Measurements from ENCODE around the gene MEI4.
A peak's percentile ranks its signal among the peaks of the same experiment; 100 is the strongest.

The MEI4 gene

DNA sequence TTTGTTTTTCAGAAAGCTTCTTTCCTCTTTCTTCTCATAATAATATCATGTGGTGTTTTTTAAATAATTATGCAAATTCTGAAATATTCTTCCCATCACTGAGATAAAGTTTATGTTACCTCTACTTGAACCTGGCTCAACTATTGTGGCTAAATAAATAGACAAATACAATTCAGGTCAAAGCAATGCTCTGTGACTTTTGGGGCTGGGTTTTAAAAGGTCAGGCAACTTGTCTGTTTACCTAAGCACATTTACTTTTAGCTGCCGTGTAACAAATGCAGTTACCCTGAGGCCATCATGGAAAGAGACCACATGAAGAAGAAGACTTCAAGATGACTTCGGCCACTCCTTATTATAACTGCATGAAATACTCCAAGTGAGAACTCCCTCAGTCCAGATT is 33.7 kb upstream of the MEI4 start:
- no peak overlapping the region for H3K9ac ChIP-seq (ENCODE audit: low read length)
- no peak overlapping the region for H2BK12ac ChIP-seq (ENCODE audit: low read length in 2 of 2)
- no peak overlapping the region for H4K91ac ChIP-seq (ENCODE audit: low read length)
- H2BK5ac ChIP-seq (ENCODE audit: low read depth, low read length, poor library complexity, severe bottlenecking): no peak overlapping the region
- no peak overlapping the region for H2BK15ac ChIP-seq (ENCODE audit: low read depth, poor library complexity, severe bottlenecking)
- H2BK120ac ChIP-seq (ENCODE audit: low read depth, low read length): no peak overlapping the region
- no peaks in the 10 kb centered on the region for H3K27me3 ChIP-seq (ENCODE audit: control insufficient read depth in 1 of 2, insufficient read depth in 1 of 2, low read length in 2 of 2)
- no peaks in the 10 kb centered on the region for H3K79me1 ChIP-seq (replicated peaks; ENCODE audit: low read length, poor library complexity, severe bottlenecking)
- no peak overlapping the region for H3K18ac ChIP-seq (ENCODE audit: low read depth in 1 of 2, low read length in 2 of 2)
- no peak overlapping the region for H3K27ac ChIP-seq (ENCODE audit: low read length, poor library complexity, severe bottlenecking)
- H3K14ac ChIP-seq (ENCODE audit: low read length in 2 of 2): no peak overlapping the region
- no peak overlapping the region for H3K23ac ChIP-seq (ENCODE audit: low read length in 2 of 2)
- H3K36me3 ChIP-seq (ENCODE audit: control insufficient read depth in 1 of 2, insufficient read depth in 2 of 2, low read depth in 1 of 2, low read length in 2 of 2): no peaks in the 10 kb centered on the region
- no peak overlapping the region for H3K4me3 ChIP-seq (ENCODE audit: insufficient read depth in 1 of 2, low read depth in 1 of 2, low read length in 2 of 2)
- H3K4me2 ChIP-seq (ENCODE audit: low read length, poor library complexity, severe bottlenecking): no peak overlapping the region
- 89% methylated on average over 1 of the region's 2 CpGs for WGBS
- peaks cover 10% of the 10 kb centered on the region for H3K9me3 ChIP-seq (ENCODE audit: control insufficient read depth, low read length)
- H2AK5ac ChIP-seq (ENCODE audit: low read length, severe bottlenecking): no peak overlapping the region
- H4K8ac ChIP-seq (ENCODE audit: low read length): no peak overlapping the region
- no peak for DNase-seq
- H3K4ac ChIP-seq (ENCODE audit: low read depth in 1 of 2, low read length in 2 of 2): no peak overlapping the region
- no peaks in the 10 kb centered on the region for H3K4me1 ChIP-seq (ENCODE audit: control insufficient read depth, insufficient read depth, low read depth, low read length)
- H2AFZ ChIP-seq (ENCODE audit: low read depth, low read length): no peak overlapping the region

DNA sequence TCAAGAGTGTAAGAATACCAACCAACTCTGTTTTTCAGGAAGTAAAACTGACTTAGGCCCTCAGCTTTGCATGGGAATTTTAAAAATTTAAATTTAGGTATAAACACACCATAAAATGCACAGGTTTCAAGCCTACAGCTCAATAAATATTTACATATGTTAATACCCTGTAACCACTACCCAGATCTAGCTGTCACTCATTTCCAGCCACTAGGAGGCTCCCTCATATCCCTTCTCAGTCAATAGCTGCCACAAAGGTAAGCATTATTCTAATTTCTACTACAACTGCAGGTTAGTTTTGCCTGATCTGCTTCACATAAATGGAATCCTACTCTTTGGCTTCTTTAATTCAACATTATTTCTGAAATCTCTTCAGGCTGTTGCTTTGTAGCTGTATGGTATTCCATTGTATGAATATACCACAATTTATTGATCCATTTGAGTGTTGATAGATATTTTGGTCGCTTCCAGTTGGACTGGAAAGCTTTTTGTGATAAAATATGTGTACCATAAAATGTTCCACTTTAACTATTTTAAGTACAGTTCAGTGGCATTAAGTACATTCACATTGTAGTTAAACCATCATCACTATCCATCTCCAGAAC is 32.5 kb upstream of the MEI4 start:
- no peak overlapping the region for H3K9ac ChIP-seq (ENCODE audit: low read length)
- H3K4ac ChIP-seq (ENCODE audit: low read depth in 1 of 2, low read length in 2 of 2): no peak overlapping the region
- H3K36me3 ChIP-seq (ENCODE audit: control insufficient read depth in 1 of 2, insufficient read depth in 2 of 2, low read depth in 1 of 2, low read length in 2 of 2): no peaks in the 10 kb centered on the region
- H3K27me3 ChIP-seq (ENCODE audit: control insufficient read depth in 1 of 2, insufficient read depth in 1 of 2, low read length in 2 of 2): no peaks in the 10 kb centered on the region
- H2AFZ ChIP-seq (ENCODE audit: low read depth, low read length): no peak overlapping the region
- H4K91ac ChIP-seq (ENCODE audit: low read length): no peak overlapping the region
- H2BK5ac ChIP-seq (ENCODE audit: low read depth, low read length, poor library complexity, severe bottlenecking): no peak overlapping the region
- H2AK5ac ChIP-seq (ENCODE audit: low read length, severe bottlenecking): no peak overlapping the region
- H3K27ac ChIP-seq (ENCODE audit: low read length, poor library complexity, severe bottlenecking): no peak overlapping the region
- peaks cover 10% of the 10 kb centered on the region for H3K9me3 ChIP-seq (ENCODE audit: control insufficient read depth, low read length)
- no peak overlapping the region for H2BK15ac ChIP-seq (ENCODE audit: low read depth, poor library complexity, severe bottlenecking)
- no peak overlapping the region for H2BK120ac ChIP-seq (ENCODE audit: low read depth, low read length)
- no CpG with 5 or more reads among the region's 1 CpG for WGBS
- H3K4me2 ChIP-seq (ENCODE audit: low read length, poor library complexity, severe bottlenecking): no peak overlapping the region
- H3K79me1 ChIP-seq (replicated peaks; ENCODE audit: low read length, poor library complexity, severe bottlenecking): no peaks in the 10 kb centered on the region
- peak; percentile 7 for DNase-seq
- H3K23ac ChIP-seq (ENCODE audit: low read length in 2 of 2): no peak overlapping the region
- no peak overlapping the region for H4K8ac ChIP-seq (ENCODE audit: low read length)
- no peak overlapping the region for H3K14ac ChIP-seq (ENCODE audit: low read length in 2 of 2)
- no peaks in the 10 kb centered on the region for H3K4me1 ChIP-seq (ENCODE audit: control insufficient read depth, insufficient read depth, low read depth, low read length)
- H2BK12ac ChIP-seq (ENCODE audit: low read length in 2 of 2): no peak overlapping the region
- no peak overlapping the region for H3K18ac ChIP-seq (ENCODE audit: low read depth in 1 of 2, low read length in 2 of 2)
- no peak overlapping the region for H3K4me3 ChIP-seq (ENCODE audit: insufficient read depth in 1 of 2, low read depth in 1 of 2, low read length in 2 of 2)

DNA sequence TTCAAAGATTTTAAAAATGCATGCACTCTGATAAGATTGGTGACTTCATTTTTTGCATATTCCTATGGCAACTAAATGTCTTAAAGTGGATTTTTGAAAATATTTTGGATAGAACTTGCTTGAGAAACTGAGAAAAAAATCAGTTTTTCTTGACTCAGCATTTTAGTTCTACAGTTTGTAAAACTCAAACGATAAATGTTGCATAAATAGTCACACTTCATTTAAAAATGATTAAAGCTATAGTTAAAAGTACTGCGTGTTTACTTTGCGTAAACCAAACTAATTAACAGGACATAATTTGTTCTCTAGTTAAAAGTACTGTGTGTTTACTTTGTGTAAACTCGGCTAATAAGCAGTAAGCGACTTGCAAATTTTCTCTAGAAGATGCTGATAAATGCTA is 28.3 kb upstream of the MEI4 start:
- Histone ChIP-seq H3K27me3 (ENCODE audit: control insufficient read depth in 1 of 2, insufficient read depth in 1 of 2, low read length in 2 of 2) (no peaks in the 10 kb centered on the region), H3K4me3 (ENCODE audit: insufficient read depth in 1 of 2, low read depth in 1 of 2, low read length in 2 of 2) (no peak overlapping the region), H3K79me1 (replicated peaks; ENCODE audit: low read length, poor library complexity, severe bottlenecking) (no peaks in the 10 kb centered on the region), H2BK12ac (ENCODE audit: low read length in 2 of 2) (no peak overlapping the region), H2BK15ac (ENCODE audit: low read depth, poor library complexity, severe bottlenecking) (no peak overlapping the region), H3K23ac (ENCODE audit: low read length in 2 of 2) (no peak overlapping the region), H2BK120ac (ENCODE audit: low read depth, low read length) (no peak overlapping the region), H2BK5ac (ENCODE audit: low read depth, low read length, poor library complexity, severe bottlenecking) (no peak overlapping the region), H3K27ac (ENCODE audit: low read length, poor library complexity, severe bottlenecking) (no peak overlapping the region), H4K8ac (ENCODE audit: low read length) (no peak overlapping the region), H3K9ac (ENCODE audit: low read length) (no peak overlapping the region), H3K14ac (ENCODE audit: low read length in 2 of 2) (no peak overlapping the region), H3K4ac (ENCODE audit: low read depth in 1 of 2, low read length in 2 of 2) (no peak overlapping the region), H2AK5ac (ENCODE audit: low read length, severe bottlenecking) (no peak overlapping the region), H3K4me2 (ENCODE audit: low read length, poor library complexity, severe bottlenecking) (no peak overlapping the region), H2AFZ (ENCODE audit: low read depth, low read length) (no peak overlapping the region), H3K4me1 (ENCODE audit: control insufficient read depth, insufficient read depth, low read depth, low read length) (no peaks in the 10 kb centered on the region), H3K9me3 (ENCODE audit: control insufficient read depth, low read length) (no peaks in the 10 kb centered on the region), H4K91ac (ENCODE audit: low read length) (no peak overlapping the region), H3K36me3 (ENCODE audit: control insufficient read depth in 1 of 2, insufficient read depth in 2 of 2, low read depth in 1 of 2, low read length in 2 of 2) (no peaks in the 10 kb centered on the region), H3K18ac (ENCODE audit: low read depth in 1 of 2, low read length in 2 of 2) (no peak overlapping the region)
- no CpG with 5 or more reads among the region's 5 CpGs for WGBS
- no peak for DNase-seq

DNA sequence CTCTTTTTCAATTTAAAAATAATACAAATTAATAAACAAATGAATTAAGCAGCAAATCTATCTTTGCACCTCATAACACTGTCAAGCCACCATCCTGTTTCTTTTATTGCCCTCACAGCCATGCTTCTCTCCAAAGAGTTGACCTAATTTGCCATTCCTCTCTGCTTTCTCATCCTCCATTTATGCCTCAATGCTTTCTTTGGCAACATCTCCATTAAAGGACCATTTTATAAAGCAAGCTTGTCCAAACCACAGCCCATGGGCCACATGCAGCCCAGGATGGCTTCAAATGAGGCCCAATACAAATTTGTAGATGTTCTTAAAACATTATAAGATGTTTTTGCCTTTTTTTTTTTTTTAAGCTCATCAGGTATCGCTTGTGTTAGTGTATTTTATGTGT is 26.4 kb upstream of the MEI4 start:
- H3K9me3 ChIP-seq (ENCODE audit: control insufficient read depth, low read length): peaks cover 2% of the 10 kb centered on the region
- H3K79me1 ChIP-seq (replicated peaks; ENCODE audit: low read length, poor library complexity, severe bottlenecking): no peaks in the 10 kb centered on the region
- H3K27me3 ChIP-seq (ENCODE audit: control insufficient read depth in 1 of 2, insufficient read depth in 1 of 2, low read length in 2 of 2): no peaks in the 10 kb centered on the region
- H3K18ac ChIP-seq (ENCODE audit: low read depth in 1 of 2, low read length in 2 of 2): no peak overlapping the region
- H4K91ac ChIP-seq (ENCODE audit: low read length): no peak overlapping the region
- no peak overlapping the region for H2BK15ac ChIP-seq (ENCODE audit: low read depth, poor library complexity, severe bottlenecking)
- H3K4me3 ChIP-seq (ENCODE audit: insufficient read depth in 1 of 2, low read depth in 1 of 2, low read length in 2 of 2): no peak overlapping the region
- no peak overlapping the region for H2AFZ ChIP-seq (ENCODE audit: low read depth, low read length)
- no peak overlapping the region for H2BK120ac ChIP-seq (ENCODE audit: low read depth, low read length)
- H3K4me1 ChIP-seq (ENCODE audit: control insufficient read depth, insufficient read depth, low read depth, low read length): no peaks in the 10 kb centered on the region
- WGBS: 80% methylated on average over 1 of the region's 1 CpG
- H4K8ac ChIP-seq (ENCODE audit: low read length): no peak overlapping the region
- H3K14ac ChIP-seq (ENCODE audit: low read length in 2 of 2): no peak overlapping the region
- no peak overlapping the region for H2BK5ac ChIP-seq (ENCODE audit: low read depth, low read length, poor library complexity, severe bottlenecking)
- no peak for DNase-seq
- no peaks in the 10 kb centered on the region for H3K36me3 ChIP-seq (ENCODE audit: control insufficient read depth in 1 of 2, insufficient read depth in 2 of 2, low read depth in 1 of 2, low read length in 2 of 2)
- no peak overlapping the region for H3K4me2 ChIP-seq (ENCODE audit: low read length, poor library complexity, severe bottlenecking)
- no peak overlapping the region for H2BK12ac ChIP-seq (ENCODE audit: low read length in 2 of 2)
- no peak overlapping the region for H3K27ac ChIP-seq (ENCODE audit: low read length, poor library complexity, severe bottlenecking)
- H3K9ac ChIP-seq (ENCODE audit: low read length): no peak overlapping the region
- no peak overlapping the region for H3K23ac ChIP-seq (ENCODE audit: low read length in 2 of 2)
- no peak overlapping the region for H2AK5ac ChIP-seq (ENCODE audit: low read length, severe bottlenecking)
- H3K4ac ChIP-seq (ENCODE audit: low read depth in 1 of 2, low read length in 2 of 2): no peak overlapping the region

All from mesenchymal stem cell (in vitro differentiated cells and primary cell).